ENCODE results near the gene CFAP73. TPM values are rescaled to one million over a fixed set of nuclear protein-coding genes. Genes with fewer than 3 reads are reported as not detected.

CFAP73 gene
- total and polyA plus RNA-seq, 2 of the 8 experiments (the other 6 are each of a cell fraction or from before 2014, with no cell fraction given) = 0.45 to 0.56 TPM

GRCh38 chr12:113173081-113173698 is 23.7 kb downstream of the CFAP73 start:
- H3K4me3 ChIP-seq (ENCODE audit: extremely low read depth in 1 of 4, insufficient read depth in 2 of 4, low read depth in 3 of 4, low read length in 4 of 4) = no peak overlapping the region
- no peaks in the 10 kb centered on the region for H3K23me2 ChIP-seq (ENCODE audit: low read depth, low read length)
- ChIA-PET POLR2A (ENCODE audit: partially characterized antibody) (interaction anchor here (1.4 to 4.7 kb wide), 3 partner anchors 10 to 16 kb away, joined by 3 to 30 read pairs (median 28); partner anchors contain the start of genes DDX54 and RITA1), CTCF (ENCODE audit: partially characterized antibody) (interaction anchor here (0.5 to 8.8 kb wide), 22 partner anchors 9 to 687 kb away, joined by 3 to 114 read pairs (median 4); partner anchors contain the start of gene RASAL1)
- WGBS, 2 experiments (ENCODE audit: extremely low coverage in 1 of 2, insufficient coverage in 1 of 2, insufficient read length in 1 of 2, insufficient replicate concordance in 2 of 2, low coverage in 1 of 2, low lambda C conversion rate in 2 of 2, missing lambda C conversion rate in 1 of 2) = 91% methylated on average over 7 of the region's 7 CpGs; no CpG with 5 or more reads in 1 of the 2 experiments
- H2BK120ac ChIP-seq (replicated peaks; ENCODE audit: low read depth, low read length) = no peak overlapping the region
- no peaks in the 10 kb centered on the region for H3K79me1 ChIP-seq (ENCODE audit: low read depth, low read length)
- no peak overlapping the region for H3K9ac ChIP-seq (replicated peaks in 1 of 4; ENCODE audit: extremely low read depth in 1 of 4, low read depth in 3 of 4, low read length in 3 of 4)
- FAIRE-seq = no peak
- H4K91ac ChIP-seq (replicated peaks; ENCODE audit: insufficient read length, low read length) = no peak overlapping the region
- H3K4ac ChIP-seq (replicated peaks; ENCODE audit: insufficient read length, low read depth, low read length) = no peak overlapping the region
- no peak overlapping the region for H2BK5ac ChIP-seq (ENCODE audit: low read depth, low read length)
- H3K14ac ChIP-seq (ENCODE audit: insufficient read length) = no peak overlapping the region
- H2BK15ac ChIP-seq (ENCODE audit: low read length) = no peak overlapping the region
- H3K27ac ChIP-seq (ENCODE audit: low read depth, low read length) = no peak overlapping the region
- H2AK5ac ChIP-seq (ENCODE audit: low read depth, low read length) = no peak overlapping the region
- H3K79me2 ChIP-seq (ENCODE audit: control insufficient read depth in 1 of 2, insufficient read depth in 2 of 2, low read length in 2 of 2) = no peaks in the 10 kb centered on the region
- H3K18ac ChIP-seq (ENCODE audit: extremely low read depth, low read length) = no peak overlapping the region
- no peaks in the 10 kb centered on the region for H3K27me3 ChIP-seq (replicated peaks in 1 of 4; ENCODE audit: control insufficient read depth in 3 of 4, extremely low read depth in 1 of 4, insufficient read depth in 3 of 4, low read length in 3 of 4)
- H3K56ac ChIP-seq (replicated peaks; ENCODE audit: insufficient read length, low read depth, low read length) = no peak overlapping the region
- H4K8ac ChIP-seq (ENCODE audit: extremely low read depth, insufficient read depth, low read length) = no peak overlapping the region
- H3K23ac ChIP-seq (ENCODE audit: insufficient read length) = no peak overlapping the region
- no peaks in the 10 kb centered on the region for H3K9me3 ChIP-seq (ENCODE audit: insufficient read depth in 2 of 2, low read depth in 1 of 2, low read length in 1 of 2)
- no peak overlapping the region for H3K4me2 ChIP-seq (ENCODE audit: insufficient read depth in 1 of 2, low read depth in 2 of 2, low read length in 2 of 2)
- H2AFZ ChIP-seq (ENCODE audit: low read length) = no peak overlapping the region
- H2BK20ac ChIP-seq (ENCODE audit: low read length) = no peak overlapping the region
- DNase-seq (ENCODE audit: low read depth in 1 of 2, low spot score in 2 of 2) = no peak
- no peak overlapping the region for H4K5ac ChIP-seq (ENCODE audit: insufficient read length, low read depth, low read length)
- H3K4me1 ChIP-seq (replicated peaks in 1 of 4; ENCODE audit: control insufficient read depth in 3 of 4, insufficient read depth in 4 of 4, low read length in 3 of 4) = no peaks in the 10 kb centered on the region
- no peak overlapping the region for H2BK12ac ChIP-seq (ENCODE audit: low read depth, low read length)
- H3K36me3 ChIP-seq (ENCODE audit: control insufficient read depth in 2 of 4, insufficient read depth in 4 of 4, low read length in 3 of 4) = peaks cover 24 to 66% (median 57%) of the 10 kb centered on the region in 4 experiments
- peaks cover 6 to 14% of the 10 kb centered on the region in 2 experiments for H4K20me1 ChIP-seq (replicated peaks in 1 of 2; ENCODE audit: control insufficient read depth in 1 of 2, insufficient read depth in 2 of 2, low read length in 2 of 2)
- TF ChIP-seq POU5F1 (IDR thresholded peaks at IDR 0.05; ENCODE audit: low read depth, low read length) (no peak), JUN (IDR thresholded peaks at IDR 0.05; ENCODE audit: low read depth, low read length) (no peak)

Measured in H1 (cell line).